HG03108 (cell line): Measurements from ENCODE around the gene B9D1.

Experiments used
- ATAC-seq: cut with Tn5 transposase; IDR thresholded peaks from one replicate; pipeline ENCODE4 v1.9.1; 2021; ENCODE audit warnings: moderate library complexity; ENCODE audit not compliant: unreplicated experiment

B9D1 gene

DNA sequence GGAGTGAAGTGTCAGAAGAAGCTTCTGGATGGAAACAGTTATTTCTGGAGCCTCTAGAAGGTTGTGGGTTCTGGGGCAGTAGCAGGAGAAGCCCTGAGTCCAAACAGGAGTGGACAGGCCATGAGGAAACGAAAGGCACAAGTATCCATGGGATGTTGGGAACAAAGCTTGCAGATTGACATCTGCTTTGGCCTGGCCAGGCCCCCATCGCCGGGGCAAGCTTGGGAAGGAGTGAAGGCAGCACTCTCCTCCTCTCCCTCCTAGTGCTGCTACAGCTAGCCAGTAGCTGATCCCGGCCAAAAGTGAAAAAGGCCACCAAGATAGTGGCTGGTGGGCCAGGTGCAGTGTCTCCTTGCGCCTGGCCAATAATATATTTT lies 40.4 kb downstream of the B9D1 start:
- no peak for ATAC-seq

DNA sequence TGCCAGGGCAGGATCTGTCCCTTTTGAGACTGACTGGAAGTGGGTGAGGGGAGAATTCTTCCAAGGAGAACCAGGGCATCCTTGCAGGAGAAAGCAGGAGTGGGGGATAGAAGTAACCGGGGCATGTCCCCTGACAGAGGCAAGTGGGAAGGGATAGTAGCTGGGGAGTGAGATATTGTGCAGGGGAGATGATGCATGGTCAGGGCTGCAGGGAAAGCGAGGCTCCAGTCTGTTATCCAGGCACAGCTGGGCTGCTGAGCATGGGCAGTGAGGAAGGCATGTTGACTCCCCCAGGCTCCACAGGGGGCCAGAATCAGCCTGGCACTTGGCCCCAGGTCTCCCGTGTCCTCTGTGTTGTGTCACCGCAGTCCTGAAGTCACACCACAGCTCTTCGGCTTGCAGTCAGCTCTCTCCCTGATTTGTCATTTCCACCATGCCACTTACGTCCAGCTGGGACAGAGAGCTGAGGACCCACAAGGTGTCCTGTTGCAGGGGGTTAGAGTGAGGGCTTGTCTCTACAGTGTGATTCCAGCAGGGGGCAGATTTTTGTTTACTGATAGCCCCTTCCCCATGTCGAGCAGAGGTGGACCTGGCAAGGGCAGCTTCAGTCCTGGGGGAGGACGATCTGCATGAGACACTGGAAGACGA lies 40.9 kb downstream of the B9D1 start:
- ATAC-seq: no peak

DNA sequence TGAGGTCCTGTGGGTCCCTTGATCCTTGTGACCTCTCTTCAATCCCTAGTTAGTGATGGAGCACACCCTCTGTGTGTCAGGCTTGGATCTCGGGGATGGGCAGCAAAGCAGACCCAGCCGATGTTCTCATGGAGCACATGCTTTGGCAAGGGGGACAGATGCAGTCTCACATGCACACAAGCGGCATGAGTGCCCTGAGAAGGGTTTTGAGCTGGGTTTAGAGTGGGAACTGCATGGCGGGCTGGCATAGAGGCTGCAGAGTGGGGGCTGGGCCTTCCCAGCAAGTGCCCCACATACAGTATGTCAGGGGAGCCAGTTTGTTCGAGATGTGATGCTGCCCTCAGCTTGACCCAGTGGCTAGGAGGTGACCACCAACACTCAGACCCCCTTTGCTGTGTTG lies 41.6 kb downstream of the B9D1 start:
- ATAC-seq: no peak

DNA sequence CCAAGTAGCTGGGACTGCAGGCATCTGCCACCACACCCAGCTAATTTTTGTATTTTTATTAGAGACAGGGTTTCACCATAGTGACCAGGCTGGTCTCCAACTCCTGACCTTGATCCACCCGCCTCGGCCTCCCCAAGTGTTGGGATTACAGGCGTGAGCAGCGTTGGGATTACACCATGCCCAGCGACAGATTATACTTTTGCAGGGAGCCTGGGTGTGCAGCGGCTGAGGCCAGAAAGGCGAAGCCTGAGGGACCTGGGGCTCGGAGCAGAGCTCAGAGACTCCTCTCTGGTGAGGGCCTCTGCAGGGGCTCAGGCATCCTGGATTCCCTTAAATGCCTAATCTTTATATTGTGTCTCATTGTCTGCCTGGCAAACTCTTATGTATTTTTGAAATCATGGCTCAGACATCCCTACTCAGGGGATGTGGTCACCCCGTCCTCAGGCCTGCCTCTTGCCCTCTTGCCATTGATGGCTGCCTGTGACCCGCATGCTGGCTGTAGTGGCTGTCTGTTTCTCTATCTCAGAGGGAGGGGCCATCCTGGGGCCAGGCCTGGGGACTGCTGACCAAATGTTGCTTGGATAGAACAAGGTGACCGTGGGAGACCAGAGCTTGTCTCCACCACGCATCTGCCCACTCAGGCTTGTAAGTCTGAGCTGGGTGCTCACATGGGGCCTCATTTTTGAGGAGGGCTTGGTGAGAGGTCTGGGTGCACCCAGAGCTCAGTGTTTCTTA lies 42.6 kb downstream of the B9D1 start:
- no peak for ATAC-seq

DNA sequence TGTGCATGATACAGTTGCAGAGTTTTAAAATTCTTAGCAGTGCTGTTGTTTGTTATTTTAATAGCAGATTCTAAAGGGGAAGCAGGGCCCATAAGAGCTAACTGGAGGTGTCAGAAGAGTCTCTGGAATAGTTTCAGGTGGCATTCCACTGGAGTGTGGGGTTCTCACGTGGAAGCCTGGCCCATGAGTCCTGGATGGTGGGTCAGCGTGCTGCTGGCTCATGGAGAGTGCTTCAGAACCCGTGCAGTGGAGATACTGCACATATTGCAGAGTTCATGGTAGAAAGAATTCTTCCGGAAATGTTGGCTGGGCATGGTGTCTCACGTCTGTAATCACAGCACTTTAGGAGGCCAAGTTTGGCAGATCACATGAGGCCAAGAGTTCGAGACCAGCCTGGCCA lies 43.9 kb downstream of the B9D1 start:
- no peak for ATAC-seq

DNA sequence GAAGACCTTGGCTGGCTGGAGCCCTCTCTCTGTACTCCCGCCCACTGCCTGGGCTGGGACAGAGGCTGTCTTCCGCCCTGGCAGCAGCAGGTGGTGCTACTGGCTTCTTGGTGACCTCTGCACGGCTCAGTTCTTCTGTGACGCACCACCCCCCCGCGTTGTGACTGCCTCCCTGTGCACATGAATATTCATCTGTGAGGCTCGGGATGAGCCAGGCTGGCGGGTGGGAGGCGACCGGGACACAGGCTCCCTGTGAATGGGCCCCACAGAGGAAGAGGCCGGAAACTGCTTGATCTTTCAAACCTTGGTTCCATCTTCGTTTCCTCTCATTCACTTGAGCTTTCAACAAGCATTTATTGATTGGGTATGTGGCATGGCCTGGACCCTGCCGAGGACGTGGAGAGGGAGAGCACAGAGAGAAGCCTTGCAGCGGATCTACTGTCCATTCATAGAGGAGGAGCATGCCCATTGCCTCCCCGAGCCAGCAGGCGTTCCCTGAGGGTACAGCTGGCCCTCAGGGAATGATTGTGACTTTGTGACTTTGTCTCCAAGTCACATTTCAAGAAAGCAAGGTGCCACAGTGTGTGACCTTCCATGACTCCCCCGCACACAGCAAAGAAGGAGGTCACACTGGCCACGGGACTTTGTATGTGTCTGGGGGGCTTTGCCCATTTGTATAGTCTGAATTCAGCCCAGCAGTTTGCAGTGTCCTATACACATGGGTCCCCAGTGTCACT lies 45.0 kb downstream of the B9D1 start:
- ATAC-seq: peak; percentile 61

DNA sequence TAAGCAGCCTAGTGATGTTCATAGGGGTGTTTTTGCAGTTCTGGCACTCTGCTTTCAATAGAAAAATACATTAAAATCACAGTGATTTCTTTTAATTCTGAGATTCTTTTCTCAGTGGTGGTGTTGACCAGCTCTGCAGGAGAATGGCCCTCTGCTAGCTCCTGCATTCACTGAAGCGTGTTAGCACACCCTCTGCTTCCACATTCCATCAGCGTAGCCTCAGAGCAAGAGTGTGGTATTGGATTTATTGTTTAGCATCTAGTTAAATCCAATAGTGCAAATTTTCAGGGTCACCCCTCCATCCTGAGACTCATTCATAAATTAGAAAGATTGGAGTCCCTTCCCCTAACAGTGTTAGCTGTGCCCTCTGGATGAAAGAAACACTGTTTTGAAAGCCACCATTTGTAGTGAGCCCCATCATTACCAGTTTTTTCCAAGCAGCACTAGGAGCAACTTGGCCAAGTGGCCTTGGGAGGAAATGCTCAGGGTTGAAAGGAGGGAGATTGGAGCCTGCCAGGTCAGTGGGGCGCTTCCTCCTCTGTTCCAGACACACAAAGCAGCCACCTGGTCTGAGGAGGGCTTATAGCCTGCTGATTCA lies 45.7 kb downstream of the B9D1 start:
- no peak for ATAC-seq

GRCh38 chr17:19315104-19315503 lies 47.4 kb downstream of the B9D1 start:
- no peak for ATAC-seq

DNA sequence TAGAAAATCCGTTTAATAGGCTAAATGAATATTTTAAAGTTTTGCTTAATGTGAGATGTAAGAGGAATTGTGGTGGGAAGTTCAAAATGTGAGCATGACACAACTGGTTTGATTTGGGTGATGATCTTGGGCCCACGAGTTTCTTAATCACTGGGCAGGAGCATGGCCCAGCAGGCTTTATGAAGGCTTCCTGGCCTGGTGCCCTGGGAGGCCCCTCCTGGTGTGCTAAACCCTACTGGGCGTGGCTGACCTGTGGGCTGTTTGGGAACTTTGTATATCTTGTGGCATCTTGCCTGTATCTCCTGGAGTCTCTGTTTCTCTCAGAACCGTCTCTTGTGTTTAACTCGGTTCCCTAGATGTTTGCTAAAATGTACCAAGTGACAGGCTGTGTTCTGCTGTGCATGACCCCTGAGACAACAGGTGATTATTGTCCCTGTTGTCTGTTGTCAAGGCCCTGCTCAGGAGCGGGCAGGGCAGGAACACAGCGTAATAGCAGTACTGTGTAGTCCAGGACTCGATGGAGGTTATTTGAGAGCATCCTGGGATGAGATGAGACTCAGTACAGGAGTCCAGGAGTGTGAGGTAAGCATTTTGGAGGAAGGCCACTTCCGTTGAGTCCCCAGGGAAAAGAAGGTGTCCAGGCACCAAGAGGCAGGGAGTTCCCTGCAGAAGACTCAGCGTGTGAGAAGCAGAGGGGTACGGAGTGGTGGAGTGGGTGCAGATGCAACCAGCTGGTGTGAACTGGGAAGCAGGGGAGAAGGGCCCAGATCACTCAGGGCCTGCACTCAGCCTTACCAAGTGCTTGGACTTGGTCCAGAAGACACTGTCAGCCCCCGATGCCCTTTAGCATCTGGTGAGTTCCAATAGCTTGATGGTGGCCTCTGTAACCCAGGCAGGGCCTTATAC lies 48.5 kb downstream of the B9D1 start:
- ATAC-seq: no peak

- no peak for ATAC-seq
Observed at GRCh38 chr17:19313066-19313745, 49.3 kb downstream of the B9D1 start.

- ATAC-seq: no peak
Observed at GRCh38 chr17:19312406-19312805, 50.1 kb downstream of the B9D1 start.

GRCh38 chr17:19311421-19312215 lies 50.9 kb downstream of the B9D1 start:
- ATAC-seq: no peak

- ATAC-seq: no peak
Observed at GRCh38 chr17:19311016-19311415, 51.5 kb downstream of the B9D1 start.

- ATAC-seq: no peak
Observed at GRCh38 chr17:19310151-19310550, 52.4 kb downstream of the B9D1 start.

GRCh38 chr17:19309701-19310100 lies 52.8 kb downstream of the B9D1 start:
- no peak for ATAC-seq

GRCh38 chr17:19308398-19308797 lies 54.1 kb downstream of the B9D1 start:
- ATAC-seq: no peak

DNA sequence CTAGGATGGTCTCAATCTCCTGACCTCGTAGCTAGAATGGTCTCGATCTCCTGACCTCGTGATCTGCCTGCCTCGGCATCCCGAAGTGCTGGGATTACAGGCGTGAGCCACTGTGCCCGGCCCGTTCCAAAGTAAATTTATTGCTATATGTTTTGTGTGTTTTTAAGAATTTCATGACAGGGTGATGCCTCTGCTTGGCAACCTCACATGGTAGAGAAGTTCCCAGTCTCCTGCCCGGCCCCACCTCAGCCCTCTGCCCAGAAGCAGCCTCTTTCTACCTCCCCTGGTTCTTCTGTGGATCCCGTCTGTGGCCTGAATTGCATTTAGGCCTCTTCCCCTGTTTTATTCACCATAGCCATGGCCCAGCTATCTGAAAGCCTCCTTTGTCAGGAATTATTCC lies 55.0 kb downstream of the B9D1 start:
- ATAC-seq: no peak

DNA sequence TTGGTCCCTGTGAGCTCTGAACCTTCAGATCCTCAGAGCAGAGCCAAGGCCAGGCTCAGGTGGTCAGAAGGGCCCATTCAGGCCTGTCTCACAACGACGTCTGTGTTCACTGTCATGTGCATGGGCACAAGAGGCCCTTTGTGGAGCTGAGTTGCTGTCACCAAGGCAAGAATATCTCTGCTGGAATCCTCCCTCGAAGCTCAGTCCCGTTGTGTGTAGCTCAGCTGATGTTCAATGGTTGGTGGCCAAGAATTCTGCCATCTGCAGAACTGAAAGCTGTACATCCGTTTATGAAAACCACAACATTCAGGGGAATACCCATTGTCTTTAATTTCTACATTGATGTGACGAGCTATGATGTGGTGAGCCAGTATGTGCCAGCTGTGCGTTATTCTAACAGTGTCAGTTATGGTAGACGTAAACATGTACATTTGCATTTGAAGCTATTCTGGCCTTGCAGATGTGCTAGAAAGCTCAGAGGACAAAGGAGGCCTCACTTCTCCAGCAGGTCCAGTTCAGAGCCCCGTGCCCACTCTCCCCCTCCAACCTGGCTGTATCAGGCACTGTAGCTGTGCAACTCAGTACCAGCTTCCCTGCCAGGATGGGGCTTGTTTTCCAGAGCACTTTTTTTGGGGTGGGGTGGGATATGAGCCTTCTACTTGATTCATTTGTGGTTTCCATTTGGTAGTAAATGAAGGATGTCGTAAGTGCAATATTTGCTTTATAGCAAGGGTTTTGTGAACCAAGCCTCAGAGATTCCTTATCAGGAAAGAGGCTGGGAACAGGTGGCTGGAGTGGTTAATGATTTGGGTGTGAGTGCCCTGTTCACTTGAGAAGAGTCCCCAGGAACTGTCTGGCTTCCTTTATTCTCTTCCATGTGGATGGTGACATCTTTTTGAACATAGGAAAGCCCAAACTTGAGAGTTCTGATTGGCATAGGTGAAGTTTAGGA lies 56.1 kb downstream of the B9D1 start:
- peak; percentile 73 for ATAC-seq
